ENCODE results near the gene C12orf76.
"Not testable (repeated sequence)": the region's sequence is repeated elsewhere in the genome, so short reads cannot be mapped to it uniquely, and the experiment has no call there.

C12orf76 gene

GRCh38 chr12:110015132-110015531 lies 33.2 kb downstream of the C12orf76 start:
- DNase-seq: no peak

- DNase-seq: no peak
Measured at GRCh38 chr12:110012659-110013058, 35.7 kb downstream of the C12orf76 start.

- no peak for DNase-seq
Measured at GRCh38 chr12:110012137-110012536, 36.2 kb downstream of the C12orf76 start.

GRCh38 chr12:110010853-110011723 lies 37.2 kb downstream of the C12orf76 start:
- no peak for DNase-seq

- DNase-seq: not testable (repeated sequence)
Measured at GRCh38 chr12:110008681-110009398, 39.5 kb downstream of the C12orf76 start.

- DNase-seq: no peak
Measured at GRCh38 chr12:110007881-110008280, 40.4 kb downstream of the C12orf76 start.

GRCh38 chr12:110006115-110006514 lies 42.2 kb downstream of the C12orf76 start:
- no peak for DNase-seq

GRCh38 chr12:110005319-110005973 lies 42.9 kb downstream of the C12orf76 start:
- DNase-seq: no peak

- no peak for DNase-seq
Measured at GRCh38 chr12:110004598-110004997, 43.7 kb downstream of the C12orf76 start.

GRCh38 chr12:110002676-110003515 lies 45.4 kb downstream of the C12orf76 start:
- DNase-seq: no peak

GRCh38 chr12:110001596-110001995 lies 46.7 kb downstream of the C12orf76 start:
- DNase-seq: no peak

- peak; percentile 37 for DNase-seq
Measured at GRCh38 chr12:109999983-110000505, 48.3 kb downstream of the C12orf76 start.

- DNase-seq: no peak
Measured at GRCh38 chr12:109999649-109999971, 48.7 kb downstream of the C12orf76 start.

GRCh38 chr12:109998904-109999648 lies 49.2 kb downstream of the C12orf76 start, which contains the start of gene ANKRD13A:
Gene ANKRD13A, plus strand, starts transcription at chr12:109999430. Its CDS starts 259 bp downstream, at chr12:109999689.
- DNase-seq: peak; percentile 95

GRCh38 chr12:109998241-109998903 lies 50.0 kb downstream of the C12orf76 start:
- peak; percentile 72 for DNase-seq

GRCh38 chr12:109997393-109997792 lies 50.9 kb downstream of the C12orf76 start:
- DNase-seq: no peak

- no peak for DNase-seq
Measured at GRCh38 chr12:109996483-109996853, 51.9 kb downstream of the C12orf76 start.

GRCh38 chr12:109995686-109996482 lies 52.4 kb downstream of the C12orf76 start, which contains the start of gene GIT2:
Gene GIT2, minus strand, starts transcription at chr12:109996368. Its CDS starts 144 bp downstream, at chr12:109996224.
- peak; percentile 94 for DNase-seq

- DNase-seq: no peak
Measured at GRCh38 chr12:109995361-109995685, 53.0 kb downstream of the C12orf76 start.

Data from right hindlimb (tissue), 1 donor.